Activated gamma-delta T cell treated with Interleukin-2 at 50 U/mL for 16 hours (primary cell): ENCODE results near the gene ENSA.
"Not testable (repeated sequence)": the region's sequence is repeated elsewhere in the genome, so short reads cannot be mapped to it uniquely, and the experiment has no call there.

Source experiments
- DNase-seq: peaks from one replicate; pipeline ENCODE4 v3.0.0-alpha.2; 2020

ENSA gene

DNA sequence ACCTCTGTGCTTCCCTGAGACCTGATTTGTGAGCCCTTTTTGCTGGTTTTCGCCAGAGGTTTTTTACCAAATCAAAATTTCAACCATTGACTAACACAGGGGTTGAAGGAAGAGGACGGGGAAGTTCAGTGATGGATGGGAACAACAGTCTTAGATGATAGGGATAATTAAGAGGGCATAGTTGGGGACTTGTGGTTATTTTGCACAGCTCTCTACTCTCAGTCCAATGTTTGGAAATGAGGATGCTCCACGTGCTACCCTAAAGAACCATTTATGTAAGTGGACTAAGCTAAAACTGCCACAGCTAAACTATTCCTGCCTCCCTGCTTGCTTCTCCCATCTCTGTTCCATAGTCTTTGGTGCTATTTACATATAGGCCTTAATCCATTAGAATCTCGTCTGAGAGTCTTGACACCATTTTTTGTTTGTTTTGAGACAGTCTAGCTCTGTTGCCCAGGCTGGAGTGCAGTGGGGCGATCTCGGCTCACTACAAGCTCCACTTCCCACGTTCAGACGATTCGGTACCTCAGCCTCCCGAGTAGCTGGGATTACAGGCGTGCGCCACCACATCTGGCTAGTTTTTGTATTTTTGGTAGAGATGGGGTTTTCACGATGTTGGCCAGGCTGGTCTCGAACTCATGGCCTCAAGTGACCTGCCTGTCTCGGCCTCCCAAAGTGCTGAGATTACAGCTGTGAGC, 49.3 kb downstream of the ENSA start:
- DNase-seq, result no peak

- DNase-seq, result peak; percentile 83
These were observed 50.1 kb downstream of the ENSA start, which contains the start of gene MCL1 for GRCh38 chr1:150579110-150579944. Gene MCL1 (minus strand): TSS chr1:150579610. CDS start chr1:150579530, 80 bp downstream.

DNA sequence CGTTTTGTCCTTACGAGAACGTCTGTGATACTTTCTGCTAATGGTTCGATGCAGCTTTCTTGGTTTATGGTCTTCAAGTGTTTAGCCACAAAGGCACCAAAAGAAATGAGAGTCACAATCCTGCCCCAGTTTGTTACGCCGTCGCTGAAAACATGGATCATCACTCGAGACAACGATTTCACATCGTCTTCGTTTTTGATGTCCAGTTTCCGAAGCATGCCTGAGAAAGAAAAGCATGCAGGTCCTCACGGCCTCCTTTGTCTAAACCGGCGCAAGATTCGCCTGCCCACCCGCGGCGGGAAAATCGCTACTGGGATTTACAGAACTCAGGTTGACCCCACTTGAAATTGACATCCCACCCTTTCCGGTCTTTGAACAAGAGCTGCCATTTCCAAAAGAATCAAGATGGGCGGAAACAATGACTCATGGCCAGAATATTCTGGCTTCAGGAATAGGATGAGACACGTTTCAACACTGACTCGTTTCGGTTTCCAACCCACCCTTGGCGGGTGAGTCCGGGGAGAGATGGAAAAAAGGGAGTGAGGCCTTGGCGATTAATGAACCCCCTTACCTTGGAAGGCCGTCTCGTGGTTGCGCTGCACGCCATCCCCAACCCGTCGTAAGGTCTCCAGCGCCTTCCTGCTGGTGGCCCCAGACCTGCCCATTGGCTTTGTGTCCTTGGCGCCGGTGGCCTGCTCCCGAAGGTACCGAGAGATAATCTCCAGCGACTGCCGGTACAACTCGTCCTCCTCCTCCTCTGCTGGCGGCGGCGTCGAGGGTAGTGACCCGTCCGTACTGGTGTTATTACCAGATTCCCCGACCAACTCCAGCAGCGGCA, 50.9 kb downstream of the ENSA start:
- peak; percentile 27 for DNase-seq

- no peak for DNase-seq
These were observed 51.7 kb downstream of the ENSA start for GRCh38 chr1:150577557-150578271.

DNA sequence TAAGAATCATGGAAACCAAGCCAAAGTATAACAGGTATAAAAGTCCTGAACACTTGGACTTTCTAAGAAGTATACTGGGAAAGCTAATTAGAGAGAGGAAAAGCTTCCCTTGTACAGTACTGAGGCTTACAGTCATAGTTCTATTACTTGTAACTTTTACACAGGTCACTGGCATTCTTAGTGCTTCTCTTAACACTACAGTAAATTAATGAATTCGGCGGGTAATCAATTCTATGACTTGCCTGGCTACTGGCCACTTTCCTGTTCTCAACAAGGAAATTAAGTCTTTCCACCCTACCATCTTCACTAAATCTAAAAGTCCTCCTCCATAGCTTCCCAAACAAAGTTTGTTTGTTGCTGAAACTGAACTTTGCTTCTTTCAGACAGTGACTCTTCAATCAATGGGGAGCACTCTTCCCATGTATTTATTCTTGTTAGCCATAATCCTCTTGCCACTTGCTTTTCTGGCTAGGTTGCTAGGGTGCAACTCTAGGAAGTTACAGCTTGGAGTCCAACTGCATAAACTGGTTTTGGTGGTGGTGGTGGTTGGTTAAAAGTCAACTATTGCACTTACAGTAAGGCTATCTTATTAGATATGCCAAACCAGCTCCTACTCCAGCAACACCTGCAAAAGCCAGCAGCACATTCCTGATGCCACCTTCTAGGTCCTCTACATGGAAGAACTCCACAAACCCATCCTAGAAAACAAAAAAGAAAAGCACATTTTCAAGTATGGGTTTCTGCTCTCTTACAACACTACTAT, 52.4 kb downstream of the ENSA start:
- DNase-seq, result no peak

- DNase-seq, result no peak
These were observed 53.1 kb downstream of the ENSA start for GRCh38 chr1:150576367-150576711.

DNA sequence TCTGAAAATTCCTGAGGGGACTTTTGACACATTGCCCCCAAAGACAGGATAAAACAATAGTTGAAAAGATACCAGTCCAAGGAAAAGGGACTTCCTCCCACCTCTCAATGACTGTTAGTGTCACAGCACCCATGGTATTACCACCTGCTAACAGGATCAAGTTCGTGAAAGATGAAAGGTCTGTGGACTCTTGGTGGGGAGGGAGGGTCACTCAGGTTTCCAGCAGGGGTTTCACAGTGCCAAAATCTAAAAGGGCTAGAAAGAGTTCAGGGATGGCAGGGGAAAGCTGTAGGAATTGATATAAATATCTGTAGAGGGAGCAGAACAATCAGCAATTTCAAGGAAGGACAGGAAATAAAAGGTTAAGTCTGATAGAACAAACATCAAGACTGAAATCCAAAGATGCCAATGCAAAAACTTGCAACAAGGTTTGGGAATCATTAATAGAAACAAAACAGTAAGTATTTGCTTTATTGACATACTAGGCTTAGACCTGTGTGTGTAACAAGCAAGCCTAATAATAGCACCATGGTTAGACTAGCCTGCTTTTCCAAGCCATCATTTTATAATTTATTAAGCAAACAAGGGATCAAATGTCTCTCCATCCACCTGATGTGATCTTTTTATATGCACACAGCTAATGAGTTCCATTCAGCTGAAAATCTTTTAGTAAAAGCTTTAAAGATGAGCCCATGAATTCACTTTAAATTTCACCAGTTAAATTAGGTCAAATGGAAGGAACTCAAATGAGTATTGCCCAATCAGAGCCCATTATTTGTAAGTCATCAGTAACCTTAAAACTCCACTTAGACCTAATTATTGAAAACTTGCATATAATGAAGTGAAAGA, 53.7 kb downstream of the ENSA start:
- DNase-seq, result no peak

- DNase-seq, result no peak
These were observed 54.3 kb downstream of the ENSA start for GRCh38 chr1:150575072-150575489.

GRCh38 chr1:150574260-150575071, 54.9 kb downstream of the ENSA start:
- DNase-seq, result no peak

DNA sequence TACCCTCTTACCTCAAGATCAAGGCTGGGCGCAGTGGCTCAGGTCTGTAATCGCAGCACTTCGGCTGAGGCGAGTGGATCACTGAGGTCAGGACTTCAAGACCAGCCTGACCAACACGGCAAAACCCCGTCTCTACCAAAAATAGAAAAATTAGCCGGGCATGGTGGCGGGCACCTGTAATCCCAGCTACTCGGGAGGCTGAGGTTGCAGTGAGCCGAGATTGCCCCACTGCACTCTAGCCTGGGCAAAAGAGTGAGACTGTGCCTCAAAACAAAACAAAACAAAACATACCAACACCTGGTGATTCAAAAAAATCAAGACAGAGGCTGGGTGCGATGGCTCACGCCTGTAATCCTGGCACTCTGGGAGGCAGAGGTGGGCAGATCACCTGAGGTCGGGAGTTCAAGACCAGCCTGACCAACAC, 55.8 kb downstream of the ENSA start:
- not testable (repeated sequence) for DNase-seq

DNA sequence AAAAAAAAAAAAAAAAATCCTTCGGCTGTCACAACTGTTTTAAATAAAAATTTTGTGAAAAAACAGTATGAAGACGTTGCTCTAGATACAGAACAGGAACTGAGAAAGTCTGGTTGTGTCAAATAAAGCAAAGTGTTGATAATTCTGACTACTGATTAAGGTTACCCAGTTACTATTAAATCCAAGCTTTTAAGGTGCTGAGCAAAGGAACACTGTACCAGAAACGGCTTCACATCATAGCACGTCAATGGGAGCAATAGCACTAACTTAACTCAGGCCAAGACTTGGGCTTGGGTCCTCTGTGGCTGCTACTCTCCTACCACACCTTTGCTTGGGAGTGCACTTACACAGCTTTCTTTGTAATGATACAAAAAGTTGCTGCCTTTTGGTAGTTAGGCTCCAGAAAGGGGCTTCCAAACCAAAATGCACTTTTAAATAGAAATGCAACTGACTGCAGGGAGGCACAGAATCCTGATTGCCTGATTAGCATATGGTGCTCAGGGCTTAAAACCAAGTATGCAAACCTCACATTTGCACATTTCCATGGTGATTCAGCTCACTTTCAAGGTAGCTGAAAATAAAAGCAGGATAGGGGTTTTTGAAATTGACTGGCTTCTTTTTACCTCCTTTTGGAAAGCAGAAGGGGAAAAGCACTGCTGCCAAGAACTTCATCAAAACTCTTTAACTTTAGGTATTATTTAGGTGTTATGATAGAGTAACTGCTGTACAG, 56.3 kb downstream of the ENSA start:
- no peak for DNase-seq
